Fibroblast of skin of back (primary cell): Measurements from ENCODE around the gene ENTPD6.
A peak's percentile ranks its signal among the peaks of the same experiment; 100 is the strongest.

Source experiments
- DNase-seq: peaks from one replicate; pipeline ENCODE4 v3.0.0-alpha.2; 2013

The ENTPD6 gene

GRCh38 chr20:25188218-25188617, 7.3 kb upstream of the ENTPD6 start:
- no peak for DNase-seq

DNA sequence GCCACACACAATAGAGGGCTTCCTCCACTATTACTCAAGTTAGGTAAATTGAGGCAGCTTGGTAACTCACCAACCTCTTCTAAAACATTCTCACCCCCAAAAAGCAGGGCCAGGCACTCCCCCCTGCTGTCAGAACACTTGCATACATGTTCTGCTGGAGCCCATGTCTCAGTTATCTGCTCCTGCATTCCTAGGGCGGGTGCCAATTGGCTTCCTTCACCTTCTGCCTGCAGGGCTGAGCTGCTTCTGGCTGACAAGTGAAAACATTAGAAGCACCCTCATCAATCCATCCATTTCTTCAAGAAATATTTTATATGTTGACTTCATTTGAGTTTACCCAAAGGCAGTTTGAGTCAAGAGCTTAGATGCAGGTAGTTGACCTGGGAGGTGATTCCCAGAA, 4.5 kb upstream of the ENTPD6 start:
- DNase-seq, result no peak

DNA sequence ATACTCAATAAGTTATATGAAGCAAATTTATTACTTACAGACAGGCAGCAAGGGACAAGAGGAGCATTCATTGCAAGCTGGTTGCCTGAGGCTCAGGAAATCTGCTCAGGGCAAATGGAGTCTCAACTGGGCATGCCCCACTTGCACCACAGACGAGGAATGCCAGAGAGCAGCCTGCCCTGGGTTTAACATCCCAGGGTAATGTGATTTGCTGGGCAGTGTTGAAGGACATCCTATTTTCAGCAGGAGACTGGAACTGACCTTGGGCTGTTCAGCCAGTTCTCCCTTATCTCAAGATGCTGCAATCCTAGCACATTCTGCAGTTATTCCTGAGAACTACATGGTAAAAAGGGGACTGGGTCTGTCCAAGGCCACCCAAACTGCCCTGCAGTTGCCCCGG, 3.8 kb upstream of the ENTPD6 start:
- no peak for DNase-seq

GRCh38 chr20:25193843-25194242, 1.7 kb upstream of the ENTPD6 start:
- no peak for DNase-seq

GRCh38 chr20:25194333-25194972, 1.1 kb upstream of the ENTPD6 start:
- no peak for DNase-seq

DNA sequence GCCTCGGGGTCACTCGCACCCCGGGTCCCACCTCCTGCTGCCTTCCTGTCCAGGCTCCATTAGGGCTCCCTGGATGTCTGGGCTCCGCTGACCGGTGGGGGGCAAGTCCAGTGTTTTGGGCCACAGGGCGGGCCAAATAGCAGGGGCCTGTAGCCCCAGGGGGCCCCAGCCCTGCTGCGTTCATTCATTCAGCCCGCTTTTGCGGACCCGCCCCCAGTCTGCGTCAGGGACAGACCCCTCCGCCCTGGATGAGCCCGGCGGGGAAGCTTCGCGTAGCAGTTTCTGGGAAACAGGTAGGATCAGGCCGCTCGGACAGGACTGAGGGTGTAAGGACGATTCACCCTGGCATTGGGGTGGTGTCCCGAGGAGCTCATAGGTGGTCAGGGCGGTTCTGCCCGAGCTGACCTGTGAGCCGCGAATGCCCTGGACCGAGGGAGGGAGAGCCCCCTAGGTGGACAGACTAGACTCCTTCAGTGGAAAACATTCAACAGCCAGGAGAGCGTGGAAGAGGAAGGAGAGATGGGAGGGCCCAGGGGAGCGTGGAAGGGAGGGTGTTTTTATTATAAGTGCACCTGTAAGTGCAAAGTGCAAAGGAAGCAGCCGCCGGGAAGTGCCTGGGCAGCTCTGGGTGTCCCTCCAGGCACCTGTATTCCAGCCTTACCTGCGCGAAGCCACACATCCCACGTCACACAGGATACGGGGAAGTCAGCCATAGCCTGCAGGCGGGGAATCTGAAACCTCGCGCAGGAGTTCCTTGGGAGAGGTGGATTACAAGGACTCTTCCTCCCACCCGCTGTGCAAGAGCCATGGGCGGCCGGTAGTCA, 662 bp downstream of the ENTPD6 start:
- DNase-seq, result peak; percentile 33

DNA sequence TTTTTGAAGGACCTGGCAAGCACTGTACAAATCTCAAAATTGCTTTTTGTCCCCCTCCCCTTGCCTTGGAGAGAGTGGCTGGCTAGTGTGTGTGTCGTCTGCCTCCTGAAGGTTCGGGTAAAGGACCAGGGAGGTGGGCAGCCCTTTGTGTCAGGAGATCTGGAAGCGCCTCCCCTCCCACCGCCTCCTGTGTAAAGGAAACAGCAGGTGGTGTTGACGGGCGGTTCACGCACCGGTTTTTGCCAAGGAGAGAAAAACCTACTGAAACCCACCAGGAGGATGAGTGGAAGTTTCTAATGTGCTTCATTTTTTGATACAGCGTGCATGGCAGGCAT, 1.2 kb downstream of the ENTPD6 start:
- DNase-seq, result no peak

- DNase-seq, result no peak
Observed at GRCh38 chr20:25197183-25197869, 1.8 kb downstream of the ENTPD6 start.

- DNase-seq, result no peak
Observed at GRCh38 chr20:25197870-25198190, 2.3 kb downstream of the ENTPD6 start.

DNA sequence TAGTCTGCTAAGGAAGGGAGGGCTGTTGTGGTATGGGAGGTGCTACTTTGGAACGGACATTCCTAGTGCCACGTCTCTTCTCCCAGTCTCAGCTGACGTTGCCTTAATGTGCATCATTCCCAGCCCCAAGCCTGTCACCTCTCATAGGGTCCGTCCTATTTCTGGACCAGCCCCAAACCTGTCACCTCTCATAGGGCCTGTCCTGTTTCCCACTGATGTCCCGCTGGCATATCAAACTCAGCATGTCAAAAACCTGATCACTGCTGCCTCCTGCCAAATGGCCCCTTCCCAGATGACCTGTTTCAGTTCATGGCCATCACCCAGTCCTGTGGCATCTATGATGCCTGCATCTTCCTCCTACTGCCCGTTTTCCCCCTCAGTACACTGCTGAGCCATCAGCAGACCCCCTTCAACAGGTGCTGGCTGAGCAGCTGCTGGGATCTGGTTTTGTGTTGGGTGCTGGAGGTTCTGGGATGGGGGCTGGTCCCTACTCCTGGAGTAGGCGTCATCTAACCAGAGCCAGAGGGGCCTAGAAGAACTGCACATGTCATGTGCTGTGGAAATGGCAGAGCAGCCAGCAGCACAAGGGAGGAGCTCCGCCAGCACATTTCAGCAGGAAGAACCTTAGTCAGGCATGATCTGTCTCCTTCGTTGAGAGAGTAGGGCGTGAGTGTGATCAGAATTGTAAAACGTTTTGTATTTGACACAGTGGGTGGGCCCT, 3.3 kb downstream of the ENTPD6 start:
- no peak for DNase-seq

DNA sequence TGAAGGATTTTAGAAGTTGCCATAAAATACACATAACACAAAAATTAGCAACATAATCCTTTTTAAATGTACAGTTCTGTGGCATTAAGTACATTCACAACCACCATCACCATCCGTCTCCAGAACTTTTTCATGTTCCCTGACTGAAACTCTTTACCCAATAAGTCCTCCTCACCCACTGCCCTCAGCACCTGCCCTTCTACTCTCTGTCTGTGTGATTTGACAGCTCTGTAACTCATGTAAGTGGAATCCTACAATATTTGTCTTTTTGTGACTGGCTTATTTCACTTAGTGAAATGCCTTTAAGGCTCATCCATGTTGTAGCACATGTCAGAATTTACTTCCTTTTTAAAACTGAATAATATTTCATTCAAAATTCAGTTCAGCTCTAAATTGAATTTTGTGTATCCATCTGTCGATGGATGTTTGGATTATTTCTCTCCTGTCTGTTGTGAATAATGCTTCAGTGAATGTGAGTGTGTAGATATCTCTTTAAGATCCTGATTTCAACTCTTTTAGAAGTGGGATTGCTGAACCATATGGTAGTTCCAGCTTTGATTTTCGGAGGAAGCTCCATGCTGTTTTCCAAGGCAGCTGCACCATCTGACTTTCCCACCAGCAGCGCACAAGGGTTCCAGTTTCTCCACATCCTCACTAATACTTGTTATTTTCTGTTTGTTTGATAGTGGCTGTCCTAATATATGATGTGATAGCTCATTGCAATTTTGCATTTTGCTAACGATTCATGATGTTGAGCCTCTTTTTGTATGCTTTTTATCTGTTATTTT, 4.2 kb downstream of the ENTPD6 start:
- no peak for DNase-seq

GRCh38 chr20:25203089-25203488, 7.6 kb downstream of the ENTPD6 start:
- DNase-seq, result no peak

GRCh38 chr20:25203871-25204320, 8.4 kb downstream of the ENTPD6 start:
- DNase-seq, result no peak

DNA sequence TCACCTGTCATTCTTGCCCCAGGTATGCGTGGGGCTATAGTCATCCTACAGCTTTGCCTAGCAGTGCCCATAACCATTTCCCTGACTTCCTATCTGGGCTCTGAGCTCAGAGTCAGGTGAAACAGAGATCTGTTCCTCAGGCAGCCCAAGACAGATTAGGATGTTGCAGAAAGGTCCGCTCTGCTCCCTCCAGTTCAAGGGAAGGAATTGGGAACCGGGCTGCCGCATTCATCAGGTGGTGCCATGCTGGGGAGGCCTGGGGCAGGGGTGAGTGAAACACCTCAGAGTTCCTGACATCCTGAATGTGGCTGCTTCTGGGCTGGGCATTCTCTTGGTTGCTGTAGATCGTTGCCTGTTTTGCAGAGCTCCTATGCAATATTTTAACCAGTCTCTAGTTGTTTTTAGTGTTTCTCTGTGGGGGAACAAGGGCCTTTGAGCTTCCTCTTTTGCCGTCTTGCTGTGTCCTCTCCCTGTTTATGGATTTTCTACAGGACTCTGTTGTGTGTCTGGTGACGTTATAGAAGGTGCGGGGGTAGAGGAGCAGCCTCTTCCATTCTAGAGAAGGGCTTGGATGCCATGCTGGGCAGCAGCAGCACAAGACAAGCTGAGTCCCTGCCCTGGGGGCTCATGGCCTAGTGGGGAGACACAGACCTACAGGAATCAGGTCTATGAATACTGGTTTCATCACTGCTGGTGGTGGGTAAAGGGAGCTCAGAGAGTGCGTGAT, 9.2 kb downstream of the ENTPD6 start:
- DNase-seq, result no peak

DNA sequence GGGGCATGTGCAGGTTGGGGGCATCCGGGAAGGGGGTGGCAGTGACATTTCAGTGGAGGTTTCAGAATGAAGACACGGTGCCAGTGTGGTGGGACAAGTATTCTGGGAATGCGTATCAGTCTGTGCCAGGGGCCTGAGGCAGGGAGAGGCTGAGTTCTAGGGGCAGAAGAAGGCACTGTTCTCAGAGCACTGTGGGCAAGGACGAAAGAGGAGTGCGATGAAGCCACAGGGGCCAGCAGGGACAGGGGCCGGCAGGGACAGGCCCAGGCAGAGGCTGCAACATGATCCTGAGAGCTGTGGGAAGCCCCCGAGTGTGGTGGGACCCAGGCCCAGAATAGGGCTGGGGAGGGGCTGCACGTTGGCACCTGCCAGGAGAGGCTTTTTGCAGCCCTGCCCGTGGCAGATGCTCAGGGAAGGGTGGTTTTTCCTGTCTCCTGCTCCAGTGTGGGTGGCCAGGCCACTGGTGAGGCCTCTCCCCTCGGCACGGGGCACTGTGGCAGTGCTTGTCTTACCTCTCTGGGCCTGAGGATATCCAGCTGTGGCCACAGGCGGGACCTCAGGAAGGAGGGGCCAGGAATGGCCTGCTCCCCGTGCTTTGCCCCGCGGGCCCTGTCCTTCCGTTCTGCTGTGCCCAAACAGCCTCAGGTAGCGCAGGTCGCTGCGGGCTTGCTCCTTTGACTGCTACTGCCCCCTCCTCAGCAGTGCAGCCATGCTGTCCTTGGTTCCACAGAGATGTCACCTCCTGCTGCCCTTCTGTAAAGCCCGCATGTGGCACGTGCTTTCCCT, 10.0 kb downstream of the ENTPD6 start:
- no peak for DNase-seq

GRCh38 chr20:25206063-25206403, 10.5 kb downstream of the ENTPD6 start:
- DNase-seq, result no peak

DNA sequence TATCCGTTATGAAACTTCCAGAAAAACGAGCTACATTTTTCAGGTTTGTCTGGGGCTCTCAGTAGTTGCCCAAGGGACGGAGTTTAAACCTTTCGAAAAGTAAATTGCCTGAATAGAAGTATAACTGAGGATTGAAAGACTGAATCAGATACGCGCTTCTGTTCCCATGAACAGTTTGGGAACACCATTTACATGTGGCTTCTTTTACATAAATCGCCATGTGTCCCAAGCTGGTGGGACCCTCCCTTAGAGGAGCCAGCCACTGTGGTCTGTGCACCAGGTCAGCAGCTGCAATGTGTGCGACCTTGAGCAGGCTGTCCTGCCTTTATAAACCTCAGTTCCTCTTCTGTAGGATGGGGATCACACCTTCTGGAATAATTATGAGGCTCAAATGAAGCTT, 11.0 kb downstream of the ENTPD6 start:
- DNase-seq, result no peak

DNA sequence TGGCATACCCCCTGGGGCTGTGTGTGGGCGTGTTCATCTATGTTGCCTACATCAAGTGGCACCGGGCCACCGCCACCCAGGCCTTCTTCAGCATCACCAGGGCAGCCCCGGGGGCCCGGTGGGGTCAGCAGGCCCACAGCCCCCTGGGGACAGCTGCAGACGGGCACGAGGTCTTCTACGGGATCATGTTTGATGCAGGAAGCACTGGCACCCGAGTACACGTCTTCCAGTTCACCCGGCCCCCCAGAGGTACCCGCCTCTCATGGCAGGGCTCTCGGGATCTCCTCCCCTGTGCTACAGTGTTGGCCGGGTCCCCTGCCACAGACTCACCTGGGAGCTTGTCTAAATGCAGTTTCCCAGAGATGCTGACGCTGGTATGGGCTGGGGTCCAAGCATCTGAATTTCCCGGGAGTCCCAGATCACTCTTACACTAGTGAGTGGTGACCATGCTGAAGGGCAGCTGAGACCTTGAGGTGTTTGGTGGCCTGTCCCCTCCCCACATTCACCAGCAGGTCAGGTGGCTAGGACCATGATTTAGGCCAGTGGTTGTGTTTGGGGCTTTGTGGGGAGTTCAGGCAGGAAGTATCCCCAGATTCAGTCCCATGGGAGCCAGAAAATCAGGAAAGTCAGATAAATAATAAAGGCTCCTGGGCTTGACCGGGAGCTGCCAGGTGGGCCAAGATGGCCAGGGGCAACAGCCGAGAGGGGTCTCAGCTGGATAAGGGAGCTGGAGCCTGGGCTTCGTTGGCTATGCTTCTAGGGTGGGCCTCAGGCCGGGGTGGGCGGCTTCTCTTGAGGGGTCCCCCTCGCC, 11.8 kb downstream of the ENTPD6 start:
- no peak for DNase-seq

DNA sequence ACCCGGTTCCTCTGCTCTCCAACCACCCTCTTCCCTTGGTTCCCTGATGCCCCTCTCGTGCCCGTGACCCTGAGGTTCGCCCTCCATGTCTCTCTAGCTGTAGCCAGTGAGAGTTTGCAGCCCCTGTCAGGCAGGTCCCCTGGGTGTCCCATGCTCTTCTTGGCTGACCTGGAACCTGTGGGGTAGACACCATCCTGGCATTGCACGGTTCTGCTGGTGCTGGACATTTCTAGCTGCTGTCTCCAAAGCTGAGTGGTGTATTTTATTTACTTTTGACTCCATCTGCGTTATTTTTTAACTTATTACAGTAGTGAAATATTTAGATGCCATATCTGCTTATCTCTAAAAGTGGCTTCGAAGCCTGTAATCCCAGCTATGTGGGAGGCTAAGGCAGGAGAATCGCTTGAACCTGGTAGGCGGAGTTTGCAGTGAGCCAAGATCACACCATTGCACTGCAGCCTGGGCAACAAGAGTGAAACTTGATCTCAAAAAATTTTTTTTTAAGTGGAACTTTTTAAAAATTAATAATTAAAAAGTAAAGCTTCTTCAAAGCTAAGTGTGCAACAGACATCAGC, 12.5 kb downstream of the ENTPD6 start:
- DNase-seq, result no peak

DNA sequence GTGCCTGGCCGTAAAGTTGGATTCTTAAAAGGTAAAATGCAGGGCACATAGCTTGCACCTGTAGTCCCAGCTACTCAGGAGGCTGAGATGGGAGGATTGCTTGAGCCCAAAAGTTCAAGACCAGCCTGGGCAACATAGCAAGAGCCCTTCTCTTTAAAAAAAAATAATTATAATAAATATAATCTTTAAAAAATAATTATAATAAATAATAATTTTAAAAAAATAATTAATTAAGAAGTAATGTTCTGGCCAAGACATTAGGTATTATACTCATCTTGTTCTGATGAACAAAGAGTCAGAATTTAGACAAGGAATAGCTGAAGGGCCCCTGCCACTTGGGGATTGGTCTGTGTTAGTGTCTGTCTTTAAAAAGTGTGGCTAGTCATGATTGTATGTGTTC, 13.9 kb downstream of the ENTPD6 start:
- no peak for DNase-seq
